Activated naive CD8-positive, alpha-beta T cell treated with anti-CD3 and anti-CD28 coated beads for 36 hours (primary cell): ENCODE data around the gene TAF10. TPM values are rescaled to one million over a fixed set of nuclear protein-coding genes. Genes with fewer than 3 reads are reported as not detected.

Experiments used
- DNase-seq: peaks from one replicate; pipeline ENCODE4 v3.0.0; 2021
- H3K27ac Mint-ChIP-seq: one replicate; pipeline ENCODE4 v1.8.0; 2022; ENCODE audit warnings: mild to moderate bottlenecking, moderate library complexity, mixed read lengths
- H3K27me3 Mint-ChIP-seq: one replicate; pipeline ENCODE4 v1.8.0; 2022; ENCODE audit warnings: mild to moderate bottlenecking, mixed read lengths
- H3K36me3 Mint-ChIP-seq: one replicate; pipeline ENCODE4 v1.8.0; 2021; ENCODE audit warnings: mild to moderate bottlenecking, mixed read lengths
- H3K4me1 Mint-ChIP-seq: one replicate; pipeline ENCODE4 v1.8.0; 2021; ENCODE audit warnings: mixed read lengths
- H3K4me3 Mint-ChIP-seq: one replicate; pipeline ENCODE4 v1.8.0; 2022; ENCODE audit warnings: mild to moderate bottlenecking, moderate library complexity, mixed read lengths
- H3K9me3 Mint-ChIP-seq: one replicate; pipeline ENCODE4 v1.8.0; 2022; ENCODE audit warnings: mixed read lengths
- total RNA-seq, 2 experiments: library from RNA; stranded (reverse); gene quantifications; one replicate each; pipeline ENCODE4 v1.2.3, GENCODE V29; 2021

Gene TAF10
- total RNA-seq, 2 experiments from 2014 or later = 156 to 160 TPM

DNA sequence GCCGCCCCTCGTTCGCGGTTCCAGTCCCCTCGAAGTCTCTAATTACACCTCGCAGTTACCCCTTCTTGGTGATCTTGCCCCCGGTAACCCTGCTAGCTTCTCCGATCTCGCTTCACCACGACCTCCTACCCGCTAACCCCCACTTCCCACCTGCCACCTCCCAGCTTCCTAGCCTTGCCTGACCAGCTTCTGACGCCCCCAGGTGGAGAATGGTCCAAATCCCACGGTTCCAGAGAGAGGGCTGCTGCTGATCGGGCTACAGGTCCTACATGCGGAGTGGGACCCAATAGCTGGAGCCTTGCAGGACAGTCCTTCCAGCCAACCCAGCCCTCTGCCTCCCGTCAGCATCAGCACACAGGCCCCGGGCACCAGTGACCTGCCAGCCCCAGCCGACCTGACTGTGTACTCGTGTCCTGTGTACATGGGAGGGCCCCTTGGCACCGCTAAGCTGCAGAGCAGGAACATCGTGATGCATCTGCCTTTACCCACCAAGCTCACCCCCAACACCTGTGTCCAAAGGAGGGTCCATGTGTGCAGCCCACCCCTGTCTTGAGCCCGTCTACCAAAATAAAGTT lies 40.5 kb downstream of the TAF10 start:
- H3K4me1 Mint-ChIP-seq = peaks cover under 1% of the 10 kb centered on the region
- H3K27ac Mint-ChIP-seq = no peak overlapping the region
- H3K36me3 Mint-ChIP-seq = peaks cover 13% of the 10 kb centered on the region
- no peak overlapping the region for H3K4me3 Mint-ChIP-seq
- no peaks in the 10 kb centered on the region for H3K27me3 Mint-ChIP-seq
- no peaks in the 10 kb centered on the region for H3K9me3 Mint-ChIP-seq
- DNase-seq = no peak

DNA sequence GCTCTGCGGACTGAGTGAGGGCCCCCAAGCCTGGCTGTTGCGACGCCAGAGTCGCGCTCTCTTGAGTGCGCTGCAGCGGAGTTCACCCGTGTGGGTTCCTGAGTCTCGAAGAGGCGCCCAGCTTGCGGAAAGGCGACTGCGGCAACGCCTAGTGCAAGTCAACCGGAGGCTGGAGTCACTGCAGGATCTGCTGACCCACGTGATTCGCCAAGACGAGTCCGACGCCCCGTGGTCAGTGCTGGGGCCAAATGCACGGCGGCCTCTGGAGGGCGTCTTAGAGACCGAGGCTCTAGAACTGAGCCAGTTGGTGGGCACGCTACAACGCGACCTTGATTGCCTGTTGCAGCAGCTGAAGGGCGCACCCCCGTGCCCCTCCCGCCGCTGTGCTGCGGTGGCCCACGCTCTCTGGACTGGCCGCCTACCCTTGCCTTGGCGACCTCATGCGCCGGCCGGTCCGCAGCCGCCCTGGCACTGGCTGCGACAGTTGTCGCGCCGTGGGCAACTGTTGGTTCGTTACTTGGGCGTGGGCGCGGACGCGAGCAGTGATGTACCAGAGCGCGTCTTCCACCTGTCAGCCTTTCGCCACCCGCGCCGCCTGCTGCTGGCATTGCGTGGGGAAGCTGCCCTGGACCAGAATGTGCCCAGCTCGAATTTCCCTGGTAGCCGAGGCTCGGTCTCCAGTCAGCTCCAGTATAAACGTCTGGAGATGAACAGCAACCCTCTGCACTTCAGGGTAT lies 41.2 kb downstream of the TAF10 start:
- Mint-ChIP-seq H3K27me3 (no peaks in the 10 kb centered on the region), H3K36me3 (peaks cover 13% of the 10 kb centered on the region), H3K4me1 (no peaks in the 10 kb centered on the region), H3K4me3 (no peak overlapping the region), H3K9me3 (no peaks in the 10 kb centered on the region), H3K27ac (no peak overlapping the region)
- no peak for DNase-seq

- Mint-ChIP-seq H3K4me3 (no peak overlapping the region), H3K9me3 (no peaks in the 10 kb centered on the region), H3K4me1 (no peaks in the 10 kb centered on the region), H3K27me3 (no peaks in the 10 kb centered on the region), H3K36me3 (peaks cover 15% of the 10 kb centered on the region), H3K27ac (peak overlapping the region; percentile 7)
- no peak for DNase-seq
Observed at GRCh38 chr11:6569706-6570105, 42.3 kb downstream of the TAF10 start.

DNA sequence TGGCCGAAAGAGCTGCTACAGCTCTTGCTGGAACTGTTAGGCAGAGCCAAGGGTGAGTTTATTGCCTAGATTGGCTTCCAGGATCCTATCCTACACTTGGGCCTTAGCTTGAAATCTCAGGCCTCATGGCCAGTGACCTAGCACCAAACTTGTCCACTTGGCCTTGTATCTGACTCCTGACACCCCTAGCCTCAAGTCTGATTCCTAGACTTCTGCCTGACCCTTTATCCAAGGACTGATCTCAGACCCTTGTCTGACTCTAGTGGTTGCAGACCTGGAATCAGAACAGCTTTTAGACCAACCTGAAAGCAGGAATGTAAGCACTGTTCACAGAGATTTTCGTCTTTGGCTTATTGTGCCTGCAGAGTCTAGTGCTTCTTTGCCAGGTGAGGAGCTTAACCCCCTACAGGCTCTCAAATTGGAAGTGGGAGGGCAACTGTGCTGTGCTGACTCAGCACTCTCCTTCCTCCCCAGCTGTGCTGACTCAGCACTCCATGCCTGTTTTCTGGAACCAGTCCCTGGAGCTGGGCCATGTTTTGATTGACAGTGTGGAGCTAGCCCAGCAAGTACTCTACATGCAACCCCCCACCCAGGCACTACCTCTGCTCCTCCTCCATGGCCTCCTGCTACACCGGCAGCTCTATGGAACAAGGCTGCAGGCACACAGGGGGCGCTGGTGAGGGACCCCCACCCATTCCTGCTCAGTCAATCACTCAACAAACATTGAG lies 43.7 kb downstream of the TAF10 start:
- Mint-ChIP-seq H3K9me3 (no peaks in the 10 kb centered on the region), H3K4me3 (no peak overlapping the region), H3K36me3 (peaks cover 15% of the 10 kb centered on the region), H3K27ac (no peak overlapping the region), H3K4me1 (no peaks in the 10 kb centered on the region), H3K27me3 (no peaks in the 10 kb centered on the region)
- no peak for DNase-seq

DNA sequence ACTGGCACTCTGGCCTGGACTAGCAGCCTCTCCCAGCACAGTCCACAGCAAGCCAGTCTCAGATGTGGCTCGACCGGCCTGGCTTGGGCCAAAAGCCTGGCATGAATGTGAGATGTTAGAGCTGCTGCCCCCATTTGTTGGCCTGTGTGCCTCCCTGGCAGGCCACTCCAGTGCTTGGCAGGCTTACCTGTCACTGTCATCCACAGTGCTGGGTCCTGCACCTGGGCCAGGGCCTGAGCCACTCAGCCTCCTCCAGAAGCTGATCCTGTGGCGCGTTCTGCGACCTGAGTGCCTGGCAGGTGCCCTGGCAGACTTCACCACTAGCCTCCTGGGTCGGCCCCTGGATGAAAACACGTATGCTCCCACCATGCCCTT lies 44.7 kb downstream of the TAF10 start:
- H3K9me3 Mint-ChIP-seq = no peaks in the 10 kb centered on the region
- H3K27me3 Mint-ChIP-seq = no peaks in the 10 kb centered on the region
- peaks cover 15% of the 10 kb centered on the region for H3K36me3 Mint-ChIP-seq
- H3K4me3 Mint-ChIP-seq = no peak overlapping the region
- H3K27ac Mint-ChIP-seq = no peak overlapping the region
- no peaks in the 10 kb centered on the region for H3K4me1 Mint-ChIP-seq
- DNase-seq = no peak

DNA sequence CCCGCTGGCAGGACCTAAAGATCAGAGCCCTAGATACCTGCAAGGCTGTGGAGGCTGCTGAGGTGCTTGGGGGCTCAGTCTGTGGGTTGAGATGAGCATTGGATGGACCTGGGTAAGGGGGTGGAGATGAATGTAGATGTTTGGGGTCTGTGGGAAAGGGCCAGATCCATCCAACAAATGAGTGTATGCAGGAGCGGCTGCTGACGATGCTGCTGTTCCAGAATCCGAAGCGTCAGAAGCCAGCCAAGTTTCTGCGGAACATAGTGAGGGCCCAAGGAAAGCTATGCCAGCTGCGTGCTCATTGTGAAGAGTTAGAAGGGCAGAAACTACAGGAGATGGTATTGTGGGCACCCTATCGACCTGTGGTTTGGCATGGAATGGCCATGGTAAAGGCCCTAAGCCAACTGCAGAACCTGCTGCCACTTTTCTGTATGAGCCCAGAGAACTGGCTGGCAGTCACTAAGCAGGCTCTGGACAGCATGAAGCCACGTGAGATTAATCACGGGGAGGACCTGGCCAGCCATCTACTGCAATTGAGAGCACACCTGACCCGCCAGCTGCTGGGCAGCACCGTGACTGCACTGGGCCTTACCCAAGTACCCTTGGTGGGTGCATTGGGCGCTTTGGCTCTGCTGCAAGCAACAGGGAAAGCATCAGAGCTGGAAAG lies 45.2 kb downstream of the TAF10 start:
- Mint-ChIP-seq H3K36me3 (peaks cover 14% of the 10 kb centered on the region), H3K27ac (no peak overlapping the region), H3K27me3 (no peaks in the 10 kb centered on the region), H3K4me1 (no peaks in the 10 kb centered on the region), H3K9me3 (no peaks in the 10 kb centered on the region), H3K4me3 (no peak overlapping the region)
- DNase-seq = no peak

DNA sequence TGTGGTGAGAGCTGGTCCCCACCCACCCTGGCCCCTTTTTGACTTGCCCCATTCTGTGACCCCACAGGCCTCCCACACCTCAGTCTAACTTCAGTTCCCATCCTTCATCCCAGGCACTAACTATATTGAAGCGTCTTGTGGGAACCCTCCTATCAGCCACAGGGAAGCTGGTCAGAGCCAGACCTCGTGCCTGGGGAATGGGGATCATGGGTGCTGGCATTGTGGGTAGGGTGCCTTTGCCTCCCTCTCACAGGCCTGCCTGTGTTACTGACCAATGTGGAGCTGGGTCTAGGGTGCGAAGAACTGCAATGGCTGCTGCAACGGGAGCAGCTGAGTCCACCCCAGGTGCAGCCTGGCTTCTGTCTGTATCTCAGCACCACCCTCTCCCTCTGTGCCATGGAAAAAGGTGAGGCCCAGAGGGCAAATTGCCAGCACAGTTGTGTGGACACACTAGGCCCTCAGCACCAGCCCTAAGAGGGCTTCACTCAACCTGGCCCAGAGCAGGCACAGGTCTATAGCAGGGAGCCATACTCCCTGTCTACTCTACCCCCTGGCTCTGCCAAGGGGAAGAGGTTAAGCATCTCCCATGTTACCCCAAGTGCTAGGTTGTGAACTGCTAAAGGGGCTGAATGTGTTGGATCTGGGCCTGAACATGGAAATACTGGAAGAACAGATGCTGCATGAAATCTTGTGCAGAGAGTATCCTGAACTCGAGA lies 45.9 kb downstream of the TAF10 start:
- H3K9me3 Mint-ChIP-seq = no peaks in the 10 kb centered on the region
- H3K36me3 Mint-ChIP-seq = peaks cover 9% of the 10 kb centered on the region
- DNase-seq = no peak
- H3K27me3 Mint-ChIP-seq = no peaks in the 10 kb centered on the region
- no peak overlapping the region for H3K4me3 Mint-ChIP-seq
- H3K4me1 Mint-ChIP-seq = no peaks in the 10 kb centered on the region
- H3K27ac Mint-ChIP-seq = no peak overlapping the region

GRCh38 chr11:6565325-6565724 lies 46.7 kb downstream of the TAF10 start:
- no peak for DNase-seq
- Mint-ChIP-seq H3K36me3 (peaks cover 8% of the 10 kb centered on the region), H3K4me3 (no peak overlapping the region), H3K4me1 (no peaks in the 10 kb centered on the region), H3K27me3 (no peaks in the 10 kb centered on the region), H3K27ac (no peak overlapping the region), H3K9me3 (no peaks in the 10 kb centered on the region)

GRCh38 chr11:6563667-6564066 lies 48.3 kb downstream of the TAF10 start:
- Mint-ChIP-seq H3K27me3 (no peaks in the 10 kb centered on the region), H3K36me3 (peaks cover 2% of the 10 kb centered on the region), H3K27ac (no peak overlapping the region), H3K4me1 (no peaks in the 10 kb centered on the region), H3K4me3 (no peak overlapping the region), H3K9me3 (no peaks in the 10 kb centered on the region)
- no peak for DNase-seq

DNA sequence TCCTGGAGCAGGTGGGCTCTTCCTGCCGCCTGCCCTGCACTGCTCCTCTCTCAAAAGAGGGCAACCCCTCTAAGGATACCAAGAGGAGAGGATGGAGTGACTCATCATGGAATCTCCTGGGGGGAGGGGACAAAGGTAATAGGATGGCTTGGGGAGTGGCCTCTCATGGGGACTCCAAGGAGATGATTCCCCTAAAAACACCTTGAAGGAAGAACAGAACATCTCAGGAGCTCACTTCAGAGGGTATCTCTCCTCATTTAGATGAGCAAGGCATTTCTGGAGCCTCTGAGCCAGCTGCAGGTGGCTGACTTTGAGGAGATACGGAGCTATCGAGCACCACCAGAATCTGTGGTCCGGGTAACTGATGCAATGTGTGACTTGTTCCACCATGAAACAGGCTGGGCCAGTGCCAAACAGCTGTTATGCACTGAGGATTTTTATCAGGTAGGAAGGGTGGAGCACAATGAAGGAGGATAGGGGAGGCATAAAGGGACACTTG lies 48.8 kb downstream of the TAF10 start:
- no peak overlapping the region for H3K27ac Mint-ChIP-seq
- H3K27me3 Mint-ChIP-seq = no peaks in the 10 kb centered on the region
- no peaks in the 10 kb centered on the region for H3K9me3 Mint-ChIP-seq
- no peak overlapping the region for H3K4me3 Mint-ChIP-seq
- peaks cover 2% of the 10 kb centered on the region for H3K36me3 Mint-ChIP-seq
- H3K4me1 Mint-ChIP-seq = no peaks in the 10 kb centered on the region
- DNase-seq = no peak

DNA sequence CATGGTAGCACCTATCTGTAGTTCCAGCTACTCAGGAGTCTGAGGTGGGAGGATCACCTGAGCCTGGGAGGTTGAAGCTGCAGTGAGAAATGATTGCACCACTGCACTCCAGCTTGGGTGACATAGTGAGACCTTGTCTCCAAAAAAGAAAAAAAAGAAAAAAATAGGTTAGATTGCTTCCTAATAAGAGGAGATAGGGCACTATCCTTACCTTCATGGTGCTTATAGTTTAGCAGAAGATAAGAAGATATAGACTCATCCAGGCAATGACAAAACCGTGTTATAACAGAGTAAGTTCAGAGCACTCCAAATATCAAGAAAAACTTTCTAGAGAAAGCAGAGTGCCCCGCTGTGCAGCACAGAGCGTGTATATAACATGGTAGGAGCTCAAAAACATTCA lies 50.7 kb downstream of the TAF10 start:
- Mint-ChIP-seq H3K27me3 (no peaks in the 10 kb centered on the region), H3K4me1 (no peaks in the 10 kb centered on the region), H3K27ac (no peak overlapping the region), H3K9me3 (no peaks in the 10 kb centered on the region), H3K36me3 (peaks cover 2% of the 10 kb centered on the region), H3K4me3 (no peak overlapping the region)
- no peak for DNase-seq

Other genes starting within 250 kb of the TAF10 start
- 10 to 100 TPM; 12.9 to 16.9 TPM for gene SMPD1, start 221.7 kb downstream of the TAF10 start, total RNA-seq
- gene APBB1, start 193.1 kb downstream of the TAF10 start, total RNA-seq = 10 to 100 TPM; 29.2 to 32.3 TPM
- gene HPX, start 171.2 kb downstream of the TAF10 start, total RNA-seq = not detected
- gene TRIM3, start 138.3 kb downstream of the TAF10 start, total RNA-seq = 1 to 10 TPM; 3.4 to 3.6 TPM
- 10 to 100 TPM; 44.2 to 47.1 TPM for gene ARFIP2, start 130.9 kb downstream of the TAF10 start, total RNA-seq
- gene TIMM10B, start 130.7 kb downstream of the TAF10 start, total RNA-seq = 10 to 100 TPM; 40.3 to 44.3 TPM
- 10 to 100 TPM; 11.6 to 11.7 TPM for gene DNHD1, start 114.9 kb downstream of the TAF10 start, total RNA-seq
- 10 to 100 TPM; 37.8 to 45.3 TPM for gene RRP8, start 8.6 kb downstream of the TAF10 start, total RNA-seq
- 10 to 100 TPM; 66.1 to 68.0 TPM for gene ILK, start 8.4 kb downstream of the TAF10 start, total RNA-seq
- 10 to 100 TPM; 30.7 to 33.7 TPM for gene TPP1, start 7.2 kb upstream of the TAF10 start, total RNA-seq
- 1 to 10 TPM; 1.3 to 1.4 TPM for gene DCHS1, start 43.6 kb upstream of the TAF10 start, total RNA-seq
- gene MRPL17, start 71.1 kb upstream of the TAF10 start, total RNA-seq = 100 to 1,000 TPM; 141 to 143 TPM
- gene OR2AG2, start 159.8 kb upstream of the TAF10 start, total RNA-seq = under 1 TPM; 0.08 to 0.18 TPM
- not detected for gene OR2AG1, start 170.8 kb upstream of the TAF10 start, total RNA-seq
- under 1 TPM; 0.04 to 0.10 TPM for gene OR6A2, start 187.5 kb upstream of the TAF10 start, total RNA-seq
- gene OR10A5, start 233.5 kb upstream of the TAF10 start, total RNA-seq = not detected